ENCODE measurements around the gene CCR4.
"Not testable (repeated sequence)": the region's sequence is repeated elsewhere in the genome, so short reads cannot be mapped to it uniquely, and the experiment has no call there.

Gene CCR4

GRCh38 chr3:32984918-32985317 is 33.5 kb downstream of the CCR4 start:
- not testable (repeated sequence) for DNase-seq

DNA sequence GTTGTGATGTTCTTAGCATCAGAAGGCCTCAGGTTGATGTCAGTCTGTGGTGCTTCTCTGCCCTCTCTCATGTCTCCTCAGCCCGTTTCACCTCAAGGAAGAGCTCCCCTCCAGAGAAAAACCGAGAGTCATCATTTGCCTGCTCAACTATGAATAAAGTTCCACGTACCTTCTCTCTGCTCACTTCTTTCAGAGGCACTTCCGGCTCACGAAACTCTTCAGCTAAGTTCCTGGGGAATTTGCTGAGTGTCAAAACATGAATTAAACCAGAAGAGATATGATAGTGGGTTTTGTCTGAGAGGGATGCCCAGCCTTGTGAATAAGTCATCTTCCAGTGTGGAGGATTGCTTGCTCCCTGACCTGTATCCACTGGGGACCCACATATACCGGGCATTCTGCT is 37.7 kb downstream of the CCR4 start:
- no peak for DNase-seq

DNA sequence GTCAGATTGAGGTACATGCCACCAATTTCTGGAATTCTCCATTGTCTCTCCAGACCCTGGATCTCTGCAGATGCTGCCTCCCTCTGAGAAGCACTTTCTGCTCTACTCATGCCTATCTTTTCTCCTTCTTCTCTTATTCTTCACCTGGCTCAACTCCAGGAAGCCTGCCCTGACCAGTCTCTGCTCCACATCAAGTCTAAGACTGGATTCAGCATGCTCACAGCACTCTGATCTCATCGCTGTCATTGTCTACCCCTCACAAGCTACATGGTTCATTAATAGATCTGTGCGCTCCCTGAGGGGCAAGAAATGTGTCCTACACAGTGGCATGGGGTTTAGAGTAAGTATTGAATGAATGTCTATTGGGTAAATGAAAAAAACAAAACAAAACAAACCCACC is 38.7 kb downstream of the CCR4 start:
- DNase-seq: no peak

DNA sequence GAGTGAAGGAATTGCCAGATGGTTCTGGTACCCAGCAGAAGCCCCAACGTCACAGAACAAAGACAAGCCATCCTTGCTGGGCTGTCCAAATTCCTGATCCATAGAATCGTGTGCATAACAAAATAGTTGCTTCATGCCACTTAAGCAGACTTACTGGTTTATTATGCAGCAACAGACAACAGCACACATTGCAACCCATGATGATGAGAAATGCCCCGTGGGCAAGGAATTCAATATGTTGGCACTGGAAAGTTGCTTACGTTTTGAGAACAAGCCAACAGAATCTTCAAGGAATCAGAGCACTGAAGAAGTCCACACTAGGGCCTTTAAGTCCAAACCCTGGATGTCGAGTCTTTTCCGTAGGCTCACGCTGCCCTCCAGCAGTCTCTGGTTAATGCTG is 40.3 kb downstream of the CCR4 start:
- no peak for DNase-seq

DNA sequence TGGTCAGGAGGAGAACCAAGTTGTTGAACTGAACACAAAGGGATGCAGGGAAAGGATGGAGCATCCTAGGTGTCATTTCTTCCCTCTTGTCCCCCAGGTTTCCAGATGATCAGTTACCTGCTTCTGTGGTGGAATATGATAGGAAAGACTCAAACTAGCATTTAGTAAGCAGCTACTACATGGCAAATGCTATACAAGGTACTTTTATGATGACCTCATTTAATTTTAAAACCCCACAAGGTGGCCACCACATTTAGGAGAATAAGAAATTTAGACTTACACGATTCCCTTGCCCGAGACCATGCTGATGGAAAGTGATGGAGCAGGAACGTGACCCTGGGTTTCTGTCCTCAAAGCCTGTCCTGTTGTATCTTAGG is 40.9 kb downstream of the CCR4 start:
- no peak for DNase-seq

DNA sequence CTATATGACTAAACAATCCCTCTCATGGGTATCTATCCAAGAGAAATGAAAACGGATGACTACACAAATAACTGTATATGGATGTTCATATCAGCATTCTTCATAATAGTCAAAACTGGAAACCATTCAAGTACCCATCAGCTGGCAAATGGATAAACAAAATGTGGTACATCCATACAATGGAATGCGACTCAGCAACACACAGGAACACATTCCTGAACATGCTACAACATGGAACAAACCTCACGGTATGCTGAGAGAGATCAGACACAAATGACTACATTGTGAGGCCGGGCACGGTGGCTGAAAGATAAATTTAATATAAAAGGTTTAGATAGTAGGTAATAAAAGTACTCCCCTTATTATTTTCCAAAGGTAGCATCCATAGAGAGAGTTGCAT is 42.6 kb downstream of the CCR4 start:
- no peak for DNase-seq

GRCh38 chr3:32995098-32995497 is 43.7 kb downstream of the CCR4 start:
- DNase-seq: no peak

DNA sequence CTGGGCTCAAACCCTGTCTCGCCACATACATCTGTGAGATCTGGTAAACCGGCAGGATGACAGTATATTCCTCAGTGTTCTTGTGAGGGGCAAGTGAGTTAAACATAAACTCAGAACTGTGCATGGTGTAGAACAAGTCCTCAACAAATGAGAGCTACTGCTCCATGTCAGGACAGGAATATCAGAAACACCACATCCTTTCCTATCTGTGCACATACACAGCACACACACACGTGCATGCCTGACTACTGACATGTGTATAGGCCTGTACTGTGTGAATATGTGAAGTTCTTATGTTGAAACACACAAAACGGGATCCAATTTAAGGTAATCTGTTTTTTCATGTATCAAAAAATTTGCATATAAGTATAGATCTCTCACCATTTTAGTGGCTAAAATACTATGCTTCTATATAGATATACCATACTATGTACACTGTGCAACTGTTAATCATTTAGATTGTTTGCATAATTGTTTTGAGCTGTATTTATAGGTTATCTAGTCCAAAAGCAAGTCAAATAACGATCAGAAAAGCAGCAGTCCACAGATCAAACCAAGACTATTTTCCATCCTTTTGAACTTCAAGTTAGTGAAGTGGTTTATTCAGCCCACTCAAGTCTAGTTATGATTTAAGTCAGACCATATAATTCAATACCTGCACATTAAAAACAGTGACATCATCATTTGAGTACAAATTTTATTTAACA is 44.8 kb downstream of the CCR4 start:
- no peak for DNase-seq

DNA sequence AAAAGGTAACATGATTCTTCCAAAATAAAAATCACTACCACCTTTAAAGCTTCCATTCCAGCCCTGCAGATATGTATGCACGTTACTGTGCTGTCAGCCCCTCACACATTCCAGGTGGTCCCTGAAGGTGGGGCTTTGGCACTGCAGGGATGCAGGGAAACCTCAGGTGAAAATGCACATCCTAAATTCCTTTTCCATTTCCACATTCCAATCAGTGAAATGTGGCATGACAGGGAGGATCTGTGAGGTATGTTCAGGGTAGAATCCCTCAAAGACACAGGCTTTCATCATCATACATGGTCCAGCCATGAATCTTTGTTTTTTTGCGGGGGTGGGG is 45.3 kb downstream of the CCR4 start:
- no peak for DNase-seq

- no peak for DNase-seq
Measured at GRCh38 chr3:32998631-32999451, 47.4 kb downstream of the CCR4 start.

- DNase-seq: no peak
Measured at GRCh38 chr3:33000691-33001385, 49.4 kb downstream of the CCR4 start.

DNA sequence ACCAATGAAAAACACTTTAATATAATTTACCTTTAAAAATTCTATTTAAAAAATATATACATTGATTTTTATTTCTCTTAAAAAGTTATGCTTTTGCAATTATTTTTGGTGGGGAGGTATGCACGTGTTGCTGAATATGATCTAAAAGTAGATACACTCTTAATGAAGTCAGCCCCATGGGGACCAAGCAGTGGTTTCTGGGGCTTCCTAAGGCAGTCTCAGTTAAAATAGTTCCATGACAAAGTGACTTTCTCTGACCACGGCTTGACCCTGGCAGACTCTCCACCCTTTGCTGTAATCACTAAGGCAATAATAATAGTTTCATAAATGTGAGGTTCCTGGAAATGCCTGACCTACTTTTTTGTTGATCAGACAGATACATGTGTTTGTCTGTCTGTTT is 50.4 kb downstream of the CCR4 start:
- no peak for DNase-seq

DNA sequence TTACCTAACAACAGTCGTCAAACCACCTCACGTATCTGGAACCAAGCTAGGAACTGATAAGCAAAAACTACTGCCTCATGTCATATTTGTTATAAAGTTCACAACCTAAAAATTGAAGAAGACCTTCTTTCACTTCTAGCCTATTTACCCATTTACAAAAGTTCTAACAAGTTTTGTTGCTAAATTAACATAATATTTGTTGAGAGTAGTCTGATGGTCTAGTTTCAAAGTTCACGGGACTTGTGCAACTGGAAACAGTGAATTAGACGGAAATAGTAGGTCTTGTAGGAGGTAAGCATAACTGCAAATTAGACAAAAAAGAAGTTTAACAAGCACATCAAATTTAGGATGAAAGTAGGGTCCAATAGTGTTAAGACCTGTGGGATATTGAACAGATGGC is 51.9 kb downstream of the CCR4 start:
- no peak for DNase-seq

GRCh38 chr3:33004205-33004604 is 52.8 kb downstream of the CCR4 start:
- no peak for DNase-seq

DNA sequence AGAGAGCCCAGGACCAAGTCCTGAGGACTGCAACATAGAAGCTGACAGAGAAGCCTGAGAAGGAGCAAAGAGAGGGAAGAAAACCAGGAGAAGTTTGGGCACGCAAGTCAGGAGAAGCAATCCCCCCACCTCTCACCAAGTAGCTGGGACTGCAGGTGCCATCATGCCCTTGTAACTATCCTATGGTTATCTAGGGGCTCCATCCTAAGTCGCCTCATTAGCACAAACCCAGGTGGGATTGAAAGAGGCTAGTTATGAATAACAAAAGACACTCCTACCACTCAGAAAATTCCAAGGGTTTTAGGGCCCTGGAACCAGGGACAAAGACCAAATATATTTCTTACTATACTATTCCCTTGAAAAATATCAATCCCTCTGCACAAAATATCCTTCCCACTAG is 53.5 kb downstream of the CCR4 start:
- DNase-seq: no peak
